ENCODE results near the gene ACACB.

- TF ChIP-seq CTCF (IDR thresholded peaks at IDR 0.05) (no peak), POLR2AphosphoS5 (IDR thresholded peaks at IDR 0.05) (no peak), POLR2A (IDR thresholded peaks at IDR 0.05) (no peak)
Observed at GRCh38 chr12:109214131-109214530, 97.7 kb downstream of the ACACB start.
